Mesenchymal stem cell (in vitro differentiated cells and primary cell): ENCODE data around the gene EPO.

Experiments used
- DNase-seq: peaks from one replicate; pipeline ENCODE4 v3.0.0-alpha.2; 2013
- H2AFZ ChIP-seq: one replicate; pipeline ENCODE4 v1.6.1; 2013; ENCODE audit warnings: low read depth, mild to moderate bottlenecking, control low read depth, inconsistent platforms, low read length, moderate library complexity
- H2AK5ac ChIP-seq: 2 replicates; pipeline ENCODE4 v1.6.1; 2013; ENCODE audit warnings: low read length, moderate library complexity, mild to moderate bottlenecking, inconsistent platforms; ENCODE audit not compliant: severe bottlenecking
- H2BK120ac ChIP-seq: one replicate; pipeline ENCODE4 v1.6.1; 2013; ENCODE audit warnings: low read depth, mild to moderate bottlenecking, inconsistent platforms, low read length, moderate library complexity
- H2BK12ac ChIP-seq, 2 experiments: one replicate each; pipeline ENCODE4 v1.6.1; 2013; ENCODE audit warnings: inconsistent platforms in 2 of 2, low read length in 2 of 2, mild to moderate bottlenecking in 2 of 2, moderate library complexity in 2 of 2, control low read depth in 1 of 2
- H2BK15ac ChIP-seq: one replicate; pipeline ENCODE4 v1.6.1; 2013; ENCODE audit warnings: mild to moderate bottlenecking, low read depth, inconsistent platforms; ENCODE audit not compliant: poor library complexity, severe bottlenecking
- H2BK5ac ChIP-seq: 2 replicates; pipeline ENCODE4 v1.6.1; 2013; ENCODE audit warnings: low read depth, mild to moderate bottlenecking, low read length, control low read depth, inconsistent platforms; ENCODE audit not compliant: poor library complexity, severe bottlenecking
- H3K14ac ChIP-seq, 2 experiments: one replicate each; pipeline ENCODE4 v1.6.1; 2013; ENCODE audit warnings: inconsistent platforms in 2 of 2, low read length in 2 of 2, control low read depth in 1 of 2, mild to moderate bottlenecking in 1 of 2, moderate library complexity in 1 of 2
- H3K18ac ChIP-seq, 2 experiments: one replicate each; pipeline ENCODE4 v1.6.1; 2013; ENCODE audit warnings: inconsistent platforms in 2 of 2, low read length in 2 of 2, control low read depth in 1 of 2, low read depth in 1 of 2, mild to moderate bottlenecking in 1 of 2
- H3K23ac ChIP-seq, 2 experiments: one replicate each; pipeline ENCODE4 v1.6.1; 2013; ENCODE audit warnings: inconsistent platforms in 2 of 2, low read length in 2 of 2, mild to moderate bottlenecking in 2 of 2, moderate library complexity in 2 of 2, control low read depth in 1 of 2
- H3K27ac ChIP-seq: 2 replicates; pipeline ENCODE4 v1.5.1; 2013; ENCODE audit warnings: mild to moderate bottlenecking, moderate library complexity, low read length, control low read depth, inconsistent platforms; ENCODE audit not compliant: poor library complexity, severe bottlenecking
- H3K27me3 ChIP-seq, 2 experiments: 2 replicates each; pipeline versions ENCODE4 v1.6.1 to v1.7.0; 2013; ENCODE audit warnings: low read length in 2 of 2, mild to moderate bottlenecking in 2 of 2, moderate library complexity in 2 of 2, control low read depth in 1 of 2, inconsistent platforms in 1 of 2; ENCODE audit not compliant: control insufficient read depth in 1 of 2, insufficient read depth in 1 of 2
- H3K36me3 ChIP-seq, 2 experiments: 2 replicates each; pipeline versions ENCODE4 v1.6.1 to v1.7.0; 2013; ENCODE audit warnings: low read length in 2 of 2, control low read depth in 1 of 2, inconsistent platforms in 1 of 2, low read depth in 1 of 2, mild to moderate bottlenecking in 1 of 2; ENCODE audit not compliant: insufficient read depth in 2 of 2, control insufficient read depth in 1 of 2
- H3K4ac ChIP-seq, 2 experiments: one replicate each; pipeline ENCODE4 v1.6.1; 2013; ENCODE audit warnings: inconsistent platforms in 2 of 2, low read length in 2 of 2, mild to moderate bottlenecking in 2 of 2, moderate library complexity in 2 of 2, control low read depth in 1 of 2, low read depth in 1 of 2
- H3K4me1 ChIP-seq: 2 replicates; pipeline ENCODE4 v1.6.1; 2013; ENCODE audit warnings: low read depth, low read length, control low read depth; ENCODE audit not compliant: control insufficient read depth, insufficient read depth
- H3K4me2 ChIP-seq: 2 replicates; pipeline ENCODE4 v1.6.1; 2013; ENCODE audit warnings: low read length, mild to moderate bottlenecking, inconsistent platforms; ENCODE audit not compliant: poor library complexity, severe bottlenecking
- H3K4me3 ChIP-seq, 2 experiments: 2 replicates each; pipeline versions ENCODE4 v1.5.1 to v1.7.0; 2013; ENCODE audit warnings: low read length in 2 of 2, mild to moderate bottlenecking in 2 of 2, control low read depth in 1 of 2, low read depth in 1 of 2; ENCODE audit not compliant: insufficient read depth in 1 of 2
- H3K79me1 ChIP-seq: replicated peaks from 2 replicates; pipeline ENCODE4 v1.6.1; 2013; ENCODE audit warnings: mild to moderate bottlenecking, control low read depth, low read length, inconsistent platforms; ENCODE audit not compliant: poor library complexity, severe bottlenecking
- H3K9ac ChIP-seq: 2 replicates; pipeline ENCODE4 v1.7.0; 2013; ENCODE audit warnings: mild to moderate bottlenecking, low read length, moderate library complexity
- H3K9me3 ChIP-seq: 2 replicates; pipeline ENCODE4 v1.7.0; 2013; ENCODE audit warnings: mild to moderate bottlenecking, low read length; ENCODE audit not compliant: control insufficient read depth
- H4K8ac ChIP-seq: one replicate; pipeline ENCODE4 v1.6.1; 2013; ENCODE audit warnings: inconsistent platforms, mild to moderate bottlenecking, low read length, moderate library complexity
- H4K91ac ChIP-seq: one replicate; pipeline ENCODE4 v1.6.1; 2013; ENCODE audit warnings: mild to moderate bottlenecking, low read length, inconsistent platforms
- WGBS: methylation state at CpG from one replicate; pipeline ENCODE4 v1.1.7; 2013; ENCODE audit warnings: mixed read lengths; 5-methylcytosine and 5-hydroxymethylcytosine counted together

The EPO gene

DNA sequence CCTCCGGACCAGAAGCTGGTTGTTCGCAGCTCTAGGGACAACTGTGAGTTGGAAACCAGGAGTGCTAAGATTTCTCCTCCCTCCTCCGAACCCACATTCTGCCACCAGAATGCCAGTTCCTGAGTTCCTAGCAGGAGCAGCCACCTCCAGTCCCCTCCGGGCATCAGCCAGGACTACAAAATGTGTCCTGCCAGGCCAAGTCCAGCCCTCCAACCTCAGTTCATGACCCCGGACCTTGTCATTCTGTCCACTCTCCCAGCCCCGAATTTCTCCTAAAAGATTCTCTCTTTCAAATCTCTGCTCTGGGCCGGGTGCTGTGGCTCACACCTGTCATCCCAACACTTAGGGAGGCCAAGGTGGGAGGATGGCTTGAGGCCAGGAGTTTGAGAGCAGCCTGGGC lies 15.5 kb downstream of the EPO start:
- no peak overlapping the region for H4K8ac ChIP-seq
- no peak overlapping the region for H2BK120ac ChIP-seq
- no peak overlapping the region for H3K18ac ChIP-seq
- H4K91ac ChIP-seq, result no peak overlapping the region
- H3K9me3 ChIP-seq, result no peaks in the 10 kb centered on the region
- no peaks in the 10 kb centered on the region for H3K79me1 ChIP-seq
- H3K4ac ChIP-seq, result no peak overlapping the region
- no peak overlapping the region for H3K4me3 ChIP-seq
- no peak overlapping the region for H3K27ac ChIP-seq
- no peak for DNase-seq
- no peak overlapping the region for H3K14ac ChIP-seq
- H3K27me3 ChIP-seq, result peaks cover 0 to 41% of the 10 kb centered on the region in 2 experiments
- WGBS, result 80% methylated on average over 4 of the region's 7 CpGs
- no peaks in the 10 kb centered on the region for H3K4me1 ChIP-seq
- no peaks in the 10 kb centered on the region for H3K36me3 ChIP-seq
- H2AK5ac ChIP-seq, result no peak overlapping the region
- H3K4me2 ChIP-seq, result no peak overlapping the region
- no peak overlapping the region for H3K23ac ChIP-seq
- H2AFZ ChIP-seq, result no peak overlapping the region
- H2BK12ac ChIP-seq, result no peak overlapping the region
- H2BK5ac ChIP-seq, result no peak overlapping the region
- H2BK15ac ChIP-seq, result no peak overlapping the region
- H3K9ac ChIP-seq, result no peak overlapping the region

- no peak overlapping the region for H2BK5ac ChIP-seq
- H3K4me3 ChIP-seq, result no peak overlapping the region
- H2BK12ac ChIP-seq, result no peak overlapping the region
- 77% methylated on average over 12 of the region's 13 CpGs for WGBS
- DNase-seq, result no peak
- no peak overlapping the region for H4K8ac ChIP-seq
- H3K18ac ChIP-seq, result no peak overlapping the region
- H4K91ac ChIP-seq, result no peak overlapping the region
- H3K36me3 ChIP-seq, result no peaks in the 10 kb centered on the region
- H3K9ac ChIP-seq, result no peak overlapping the region
- no peak overlapping the region for H3K27ac ChIP-seq
- H3K27me3 ChIP-seq, result peaks cover 0 to 36% of the 10 kb centered on the region in 2 experiments
- H3K79me1 ChIP-seq, result no peaks in the 10 kb centered on the region
- no peak overlapping the region for H3K14ac ChIP-seq
- H3K4me1 ChIP-seq, result no peaks in the 10 kb centered on the region
- no peak overlapping the region for H2AK5ac ChIP-seq
- no peaks in the 10 kb centered on the region for H3K9me3 ChIP-seq
- no peak overlapping the region for H3K4me2 ChIP-seq
- H2AFZ ChIP-seq, result no peak overlapping the region
- H2BK120ac ChIP-seq, result no peak overlapping the region
- no peak overlapping the region for H2BK15ac ChIP-seq
- H3K23ac ChIP-seq, result no peak overlapping the region
- no peak overlapping the region for H3K4ac ChIP-seq
Observed at GRCh38 chr7:100736671-100737070, 16.4 kb downstream of the EPO start.

GRCh38 chr7:100739934-100740333 lies 19.7 kb downstream of the EPO start:
- H4K8ac ChIP-seq, result no peak overlapping the region
- H3K4me2 ChIP-seq, result no peak overlapping the region
- H2BK5ac ChIP-seq, result no peak overlapping the region
- no peak overlapping the region for H3K27ac ChIP-seq
- H3K9me3 ChIP-seq, result no peaks in the 10 kb centered on the region
- H3K4me1 ChIP-seq, result no peaks in the 10 kb centered on the region
- no peak overlapping the region for H2BK12ac ChIP-seq
- no peak overlapping the region for H2BK15ac ChIP-seq
- no peak overlapping the region for H2AFZ ChIP-seq
- no peak overlapping the region for H2AK5ac ChIP-seq
- no peaks in the 10 kb centered on the region for H3K79me1 ChIP-seq
- no peak overlapping the region for H3K18ac ChIP-seq
- H4K91ac ChIP-seq, result no peak overlapping the region
- WGBS, result 98% methylated on average over 6 of the region's 6 CpGs
- DNase-seq, result no peak
- peaks cover 0 to 25% of the 10 kb centered on the region in 2 experiments for H3K27me3 ChIP-seq
- H3K14ac ChIP-seq, result no peak overlapping the region
- no peak overlapping the region for H3K9ac ChIP-seq
- no peak overlapping the region for H2BK120ac ChIP-seq
- no peak overlapping the region for H3K4ac ChIP-seq
- no peak overlapping the region for H3K23ac ChIP-seq
- no peaks in the 10 kb centered on the region for H3K36me3 ChIP-seq
- H3K4me3 ChIP-seq, result no peak overlapping the region

GRCh38 chr7:100744605-100745004 lies 24.3 kb downstream of the EPO start:
- no peak overlapping the region for H3K4me3 ChIP-seq
- no peaks in the 10 kb centered on the region for H3K79me1 ChIP-seq
- WGBS, result 94% methylated on average over 14 of the region's 14 CpGs
- H2BK120ac ChIP-seq, result no peak overlapping the region
- H3K36me3 ChIP-seq, result no peaks in the 10 kb centered on the region
- H3K27me3 ChIP-seq, result peaks cover 3 to 30% of the 10 kb centered on the region in 2 experiments
- H3K9me3 ChIP-seq, result no peaks in the 10 kb centered on the region
- H4K91ac ChIP-seq, result no peak overlapping the region
- no peak overlapping the region for H3K27ac ChIP-seq
- H2AFZ ChIP-seq, result no peak overlapping the region
- H2BK12ac ChIP-seq, result no peak overlapping the region
- DNase-seq, result no peak
- no peak overlapping the region for H3K14ac ChIP-seq
- no peak overlapping the region for H2BK5ac ChIP-seq
- H2BK15ac ChIP-seq, result no peak overlapping the region
- H3K23ac ChIP-seq, result no peak overlapping the region
- H3K4me2 ChIP-seq, result no peak overlapping the region
- H3K9ac ChIP-seq, result no peak overlapping the region
- H3K4ac ChIP-seq, result no peak overlapping the region
- H3K4me1 ChIP-seq, result peaks cover 1% of the 10 kb centered on the region
- no peak overlapping the region for H2AK5ac ChIP-seq
- no peak overlapping the region for H4K8ac ChIP-seq
- no peak overlapping the region for H3K18ac ChIP-seq
